NCI-H1048 (cell line): ENCODE results near the gene ADGRB2.

Source experiments
- DNase-seq: peaks from one replicate; lab custom pipeline; 2025; lab: John Stamatoyannopoulos, UW

The ADGRB2 gene

DNA sequence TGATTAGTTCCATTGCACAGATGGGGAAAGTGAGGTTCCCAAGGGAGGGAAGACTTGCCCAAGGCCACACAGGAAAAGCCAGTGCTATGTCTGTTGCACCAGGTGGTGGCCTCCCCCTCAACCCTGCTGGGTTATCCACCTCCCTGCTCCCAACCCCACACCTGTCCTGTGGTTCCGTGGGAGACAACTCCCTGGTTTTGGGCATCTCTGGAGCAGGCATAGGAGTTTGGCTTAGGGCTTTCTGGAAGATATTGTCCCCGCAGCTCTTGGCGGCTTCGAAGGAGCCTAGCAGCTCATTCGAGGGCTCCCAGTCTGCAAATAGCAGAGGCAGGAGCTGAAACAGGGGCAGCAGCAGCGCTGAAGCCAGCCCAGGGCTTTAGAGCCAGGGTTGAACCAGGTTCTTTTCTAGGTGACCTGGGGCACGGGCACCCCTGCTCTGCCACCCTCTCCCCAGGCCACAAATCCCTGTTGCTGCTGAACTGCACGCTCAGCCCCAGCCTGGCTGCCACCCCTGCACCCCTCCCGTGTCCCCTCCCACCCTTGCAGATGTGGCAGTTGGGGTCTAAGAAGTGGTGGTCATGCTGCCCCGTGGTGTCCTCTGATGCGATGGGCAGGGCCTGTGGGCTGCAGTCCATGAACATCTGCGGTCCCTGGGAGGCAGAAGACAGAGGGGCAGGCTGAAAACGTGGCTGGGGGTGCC, 29.6 kb upstream of the ADGRB2 start:
- DNase-seq, result no peak

DNA sequence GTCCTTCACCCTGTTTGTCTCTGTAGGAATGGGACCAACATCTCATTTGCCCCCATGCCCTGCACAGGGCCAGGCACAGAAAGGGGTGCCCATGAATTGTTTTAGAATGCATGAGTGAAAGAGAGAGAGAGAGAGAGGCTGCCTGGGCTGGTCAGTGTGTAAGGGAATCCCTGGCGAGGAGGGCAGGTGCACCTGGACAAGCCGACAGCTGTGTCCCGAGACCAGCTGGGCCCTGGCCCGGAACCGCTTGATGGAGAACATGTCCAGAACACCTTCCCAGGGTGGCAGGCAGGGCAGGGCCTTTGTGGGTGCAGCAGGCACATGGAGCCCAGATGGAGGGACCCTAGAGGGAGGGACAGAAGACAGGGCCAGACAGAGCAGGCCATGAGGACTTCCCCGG, 28.9 kb upstream of the ADGRB2 start:
- no peak for DNase-seq

DNA sequence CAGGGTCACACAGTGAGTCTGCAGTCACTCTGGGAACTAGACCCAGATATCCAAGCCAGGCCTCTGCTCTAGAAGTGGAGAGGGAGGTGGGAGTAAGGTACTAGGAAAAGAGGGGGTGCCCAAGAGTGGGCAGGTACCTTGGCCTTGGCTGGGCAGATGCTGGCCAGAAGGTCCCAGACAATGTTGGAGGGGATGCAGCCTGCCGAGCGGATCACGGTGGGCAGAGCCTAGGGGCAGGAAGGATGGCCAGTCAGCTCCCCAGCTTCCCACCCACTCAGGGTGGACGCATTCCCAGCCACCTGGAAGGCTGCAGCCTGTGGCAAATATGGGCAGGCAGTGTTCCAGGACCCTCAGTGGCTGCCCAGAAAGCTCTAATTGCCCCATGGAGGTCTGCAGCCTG, 28.4 kb upstream of the ADGRB2 start:
- no peak for DNase-seq

DNA sequence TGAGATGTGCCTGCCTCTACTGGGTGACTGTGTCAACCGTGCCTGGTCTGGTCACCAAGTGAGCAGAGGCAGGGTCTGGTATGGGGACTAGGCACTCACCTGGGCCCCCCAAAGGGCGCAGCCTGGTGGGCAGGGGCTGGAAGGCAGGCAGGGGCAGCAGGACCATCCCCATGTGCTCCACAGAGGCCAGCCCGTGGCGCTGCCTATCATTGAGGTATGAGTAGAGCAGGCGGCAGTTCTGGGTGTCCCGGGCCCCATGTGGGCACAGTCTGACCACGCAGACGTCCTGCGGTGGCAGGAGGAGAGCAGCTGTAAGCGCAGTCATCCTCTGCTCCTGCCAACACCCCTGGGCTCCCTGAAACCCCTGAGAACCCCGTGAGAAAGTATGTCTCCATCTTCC, 28.0 kb upstream of the ADGRB2 start:
- DNase-seq, result no peak

DNA sequence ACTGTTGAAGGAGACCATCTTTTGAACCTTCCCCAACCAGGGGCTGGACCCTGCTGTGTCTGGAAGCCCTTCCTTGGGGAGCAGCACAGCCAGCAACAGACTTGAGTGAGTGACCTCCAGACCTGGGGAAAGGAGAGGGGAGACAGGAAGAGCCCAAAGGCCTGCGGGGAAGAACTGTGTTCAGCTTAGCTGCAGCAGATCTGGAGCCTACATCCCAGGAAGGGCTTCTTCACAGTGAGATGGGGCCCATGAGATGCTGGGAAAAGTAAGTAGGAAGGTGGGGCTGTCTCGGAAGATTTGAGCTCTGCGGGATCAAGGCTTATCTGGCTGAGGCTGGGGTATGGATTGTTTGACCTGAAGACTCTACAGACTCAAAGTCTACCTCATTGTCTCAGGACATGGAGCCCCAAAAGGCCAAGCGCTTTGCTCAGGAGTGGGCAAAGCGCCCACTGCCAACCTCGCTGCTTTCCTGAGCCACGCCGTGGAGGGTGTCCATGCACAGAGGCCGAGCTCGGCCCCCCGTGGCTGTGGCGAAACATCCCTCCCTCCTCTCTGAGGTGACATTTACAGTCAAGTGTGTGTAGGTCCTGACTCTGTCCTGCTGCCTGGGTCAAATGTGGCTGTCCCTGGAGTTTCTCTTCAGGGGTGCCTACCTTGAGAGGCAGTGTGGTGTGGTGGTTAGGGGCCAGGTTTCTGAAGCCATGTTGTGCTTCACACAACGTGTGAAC, 27.2 kb upstream of the ADGRB2 start:
- no peak for DNase-seq

DNA sequence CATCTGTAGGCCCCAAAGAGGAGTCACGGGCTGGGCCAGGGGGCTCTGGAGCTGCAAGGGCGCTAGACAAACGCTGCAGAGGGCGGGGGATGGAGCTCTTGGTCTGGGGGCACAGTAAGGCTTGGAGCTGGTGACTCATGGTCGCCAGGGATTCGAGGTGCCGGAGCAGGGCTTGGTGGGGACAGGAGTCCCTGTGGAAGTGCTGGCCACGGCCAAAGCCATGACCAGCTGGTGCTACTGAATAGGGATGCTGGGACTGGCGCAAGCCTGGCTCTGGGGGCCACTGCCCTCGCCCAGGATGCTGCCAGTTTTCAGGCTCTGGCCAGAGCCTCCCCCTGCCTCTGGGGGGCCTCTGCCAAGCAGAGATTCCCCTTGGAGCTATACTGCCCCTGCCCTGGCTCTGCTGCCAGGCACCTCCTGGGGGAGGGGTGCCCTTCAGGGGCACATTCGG, 26.5 kb upstream of the ADGRB2 start:
- no peak for DNase-seq

DNA sequence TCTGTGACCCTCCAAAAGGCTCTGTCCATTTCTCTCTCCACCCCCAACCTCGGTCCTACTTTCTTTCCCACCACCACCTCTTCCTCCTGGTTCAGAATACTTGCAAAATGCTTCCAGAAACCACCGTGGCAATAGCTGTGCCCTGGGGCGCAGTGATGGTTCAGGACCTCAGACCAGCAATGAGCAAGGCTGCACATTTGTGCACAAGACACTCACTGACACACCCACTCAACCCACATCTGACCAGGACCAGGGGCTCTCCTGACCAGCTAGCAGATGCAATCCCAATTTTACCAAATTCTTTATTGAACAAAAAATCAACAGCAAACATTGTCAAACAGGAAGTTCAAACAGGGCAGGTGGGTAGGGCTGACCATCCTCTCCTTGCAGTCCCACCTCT, 26.0 kb upstream of the ADGRB2 start:
- DNase-seq, result no peak

DNA sequence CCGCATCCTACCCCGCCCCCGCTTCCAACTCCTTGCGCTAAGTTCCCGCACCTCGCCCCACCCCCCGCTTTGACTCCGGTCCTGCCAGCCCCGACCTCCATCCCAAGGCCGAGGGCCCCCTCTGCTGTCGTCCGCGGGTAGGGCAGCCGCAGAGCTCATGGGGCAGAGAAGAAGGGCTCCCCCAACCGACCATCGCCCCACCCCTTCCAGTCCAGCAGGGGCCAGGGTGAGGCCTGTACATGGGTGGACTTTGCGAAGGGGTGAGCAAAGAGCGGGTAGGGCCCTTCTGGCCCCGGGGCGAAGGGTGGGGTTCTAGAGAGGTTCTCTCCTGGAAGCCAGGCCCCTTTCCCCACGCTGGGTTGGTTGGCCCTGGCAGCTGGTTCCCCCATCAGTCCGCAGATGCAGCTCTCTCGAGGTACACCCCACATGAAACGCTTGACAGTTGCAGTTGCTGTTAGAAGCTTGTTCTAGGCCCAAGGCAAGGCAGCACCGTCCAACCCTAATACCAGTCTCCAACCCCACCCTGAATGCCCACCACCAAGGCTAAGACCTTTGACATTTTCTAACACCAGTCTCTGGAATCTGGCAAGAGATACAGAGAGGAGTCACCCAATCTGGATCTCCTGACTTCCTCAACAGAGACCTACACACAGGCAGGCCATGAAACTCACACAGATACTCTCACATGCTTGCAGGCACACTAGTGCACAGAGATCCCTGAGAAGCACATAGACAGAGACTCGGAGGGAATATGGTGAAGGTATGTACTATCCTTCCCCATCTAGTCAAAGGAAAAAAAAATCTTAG, 25.3 kb upstream of the ADGRB2 start:
- peak; percentile 93 for DNase-seq

DNA sequence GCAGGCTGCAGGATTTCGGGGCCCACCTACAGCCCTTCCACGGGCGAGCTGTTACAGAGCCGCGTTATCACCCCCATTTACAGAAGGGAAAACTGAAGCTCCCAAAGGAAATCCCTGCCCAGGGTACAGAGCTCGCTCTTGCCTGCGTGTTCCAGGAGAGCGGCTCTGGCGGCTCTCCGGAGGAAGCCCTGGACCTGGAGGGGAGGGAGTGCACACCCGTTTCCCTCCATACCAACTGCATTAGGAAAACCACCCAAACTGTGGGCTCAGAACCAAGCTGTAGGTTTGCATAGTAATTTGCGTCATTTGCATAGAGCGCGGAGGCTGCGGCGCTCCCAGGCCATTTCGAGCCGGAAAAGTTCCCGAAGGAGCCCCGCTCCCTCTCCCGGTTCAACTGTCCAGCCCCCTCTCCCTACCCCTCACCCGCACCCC, 24.7 kb upstream of the ADGRB2 start:
- DNase-seq, result peak; percentile 93

DNA sequence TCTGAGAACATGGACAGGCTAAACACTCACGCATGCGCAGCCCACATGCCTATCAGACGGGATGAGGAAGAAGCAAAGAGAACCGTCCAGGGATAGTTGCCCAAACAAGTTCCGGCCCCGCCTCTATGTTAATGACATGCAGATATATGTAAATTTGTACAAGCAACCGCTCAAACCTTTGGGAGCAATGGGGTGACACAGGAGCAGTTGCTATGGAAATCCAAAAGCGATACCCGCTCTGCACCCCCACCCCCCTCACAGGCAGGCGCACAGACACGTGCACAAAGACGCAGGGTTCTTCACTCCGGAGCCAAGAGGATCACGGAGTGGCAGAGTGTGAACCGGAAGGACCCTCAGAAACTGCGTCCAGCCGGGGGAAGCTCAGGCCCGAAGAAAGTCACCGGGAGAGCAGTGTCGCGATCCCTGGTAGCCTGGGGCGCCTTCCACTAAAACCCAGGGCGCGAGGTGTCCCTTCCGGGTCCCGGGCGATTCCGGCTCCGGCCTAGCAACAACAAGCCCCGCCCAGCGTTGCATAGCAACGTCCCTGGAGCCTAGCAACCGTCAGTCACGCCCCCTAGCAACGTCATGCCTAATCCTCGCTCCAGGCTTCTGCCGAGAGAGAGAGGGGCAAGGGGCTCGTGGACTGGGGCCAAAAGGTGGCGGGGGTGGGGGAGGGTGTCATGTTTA, 24.1 kb upstream of the ADGRB2 start:
- peak; percentile 78 for DNase-seq

DNA sequence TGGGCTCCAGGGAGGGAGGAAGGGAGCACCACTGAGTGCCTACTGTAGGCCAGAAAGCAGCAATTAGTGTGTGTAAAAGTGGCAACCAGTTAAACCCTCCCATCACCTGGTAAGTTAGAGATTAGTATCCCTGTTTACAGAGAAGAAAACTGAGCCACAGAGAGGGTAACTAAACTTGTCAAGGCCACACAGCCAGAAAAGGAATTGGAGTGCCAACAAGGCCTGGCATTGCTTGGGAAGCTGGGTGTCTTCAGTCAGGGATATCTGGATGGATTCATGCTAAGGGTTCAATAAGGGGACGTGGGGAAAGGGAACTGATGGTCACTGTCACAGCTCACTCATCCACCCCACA, 23.6 kb upstream of the ADGRB2 start:
- no peak for DNase-seq

DNA sequence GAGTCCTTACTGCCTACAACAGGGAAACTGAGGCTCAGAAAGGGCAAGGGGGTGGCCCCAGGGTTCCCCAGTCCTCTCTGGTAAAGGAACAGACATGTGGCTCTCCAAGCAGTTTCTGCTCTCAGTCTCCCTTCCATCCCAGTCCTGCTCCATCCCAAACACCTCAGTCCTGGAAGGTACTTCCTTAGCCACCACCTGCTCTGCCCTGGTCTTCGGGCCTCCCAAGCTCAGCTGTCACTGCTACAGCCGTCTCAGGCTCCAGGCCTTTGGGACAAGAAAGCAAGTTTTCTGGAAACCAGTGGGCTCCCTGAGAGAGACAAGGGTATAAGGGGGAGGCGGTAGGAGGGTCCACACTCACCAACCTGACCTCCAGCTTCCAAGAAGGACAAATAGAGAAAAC, 23.1 kb upstream of the ADGRB2 start:
- DNase-seq, result no peak

DNA sequence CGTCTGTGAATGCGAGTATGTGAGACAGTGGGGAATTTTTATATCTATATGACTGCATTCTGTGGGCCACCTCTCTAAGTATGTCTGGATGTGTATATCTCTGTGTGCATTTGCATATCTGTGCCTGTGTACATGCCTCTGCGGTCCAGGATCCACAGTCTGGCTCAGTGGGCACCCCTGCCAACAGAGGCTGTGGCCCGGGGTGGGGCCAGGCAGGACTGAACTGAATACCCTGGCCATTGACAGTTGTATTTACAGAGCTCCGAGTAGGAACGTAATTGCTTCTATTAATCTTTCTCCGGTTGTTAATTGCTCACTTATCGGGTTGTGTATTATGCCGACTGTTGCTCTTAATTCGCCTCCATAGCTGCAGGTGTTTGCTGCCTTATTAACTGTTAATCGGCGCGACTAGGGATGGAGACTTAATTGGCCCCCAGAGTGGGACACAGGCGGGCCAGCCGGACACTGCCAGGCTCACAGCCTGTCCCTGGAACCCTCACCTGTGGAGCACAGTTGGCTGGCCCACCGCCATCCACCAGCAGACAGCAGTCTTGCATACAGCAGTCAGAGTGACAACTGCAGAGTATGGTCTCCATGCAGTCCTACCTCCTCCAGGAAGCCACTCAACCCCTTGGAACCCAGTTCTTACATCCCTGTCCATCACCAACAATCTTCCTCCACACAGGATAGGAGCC, 22.4 kb upstream of the ADGRB2 start:
- no peak for DNase-seq

DNA sequence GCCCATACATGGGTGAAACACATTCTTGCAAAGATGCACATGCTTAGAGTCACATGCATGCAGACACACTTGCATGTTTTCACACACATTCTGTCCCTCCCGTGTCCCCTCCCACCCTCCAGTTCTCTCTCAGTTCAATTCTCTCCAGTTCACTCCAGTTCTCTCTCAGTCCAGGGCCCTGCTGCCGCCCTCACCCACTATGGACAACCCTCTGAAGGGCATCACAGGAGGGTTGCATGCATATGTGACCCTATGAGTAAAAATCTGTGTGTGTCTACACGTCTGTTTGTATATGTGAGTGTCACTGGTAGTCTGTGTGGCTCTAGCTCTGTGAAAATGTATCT, 21.8 kb upstream of the ADGRB2 start:
- no peak for DNase-seq

DNA sequence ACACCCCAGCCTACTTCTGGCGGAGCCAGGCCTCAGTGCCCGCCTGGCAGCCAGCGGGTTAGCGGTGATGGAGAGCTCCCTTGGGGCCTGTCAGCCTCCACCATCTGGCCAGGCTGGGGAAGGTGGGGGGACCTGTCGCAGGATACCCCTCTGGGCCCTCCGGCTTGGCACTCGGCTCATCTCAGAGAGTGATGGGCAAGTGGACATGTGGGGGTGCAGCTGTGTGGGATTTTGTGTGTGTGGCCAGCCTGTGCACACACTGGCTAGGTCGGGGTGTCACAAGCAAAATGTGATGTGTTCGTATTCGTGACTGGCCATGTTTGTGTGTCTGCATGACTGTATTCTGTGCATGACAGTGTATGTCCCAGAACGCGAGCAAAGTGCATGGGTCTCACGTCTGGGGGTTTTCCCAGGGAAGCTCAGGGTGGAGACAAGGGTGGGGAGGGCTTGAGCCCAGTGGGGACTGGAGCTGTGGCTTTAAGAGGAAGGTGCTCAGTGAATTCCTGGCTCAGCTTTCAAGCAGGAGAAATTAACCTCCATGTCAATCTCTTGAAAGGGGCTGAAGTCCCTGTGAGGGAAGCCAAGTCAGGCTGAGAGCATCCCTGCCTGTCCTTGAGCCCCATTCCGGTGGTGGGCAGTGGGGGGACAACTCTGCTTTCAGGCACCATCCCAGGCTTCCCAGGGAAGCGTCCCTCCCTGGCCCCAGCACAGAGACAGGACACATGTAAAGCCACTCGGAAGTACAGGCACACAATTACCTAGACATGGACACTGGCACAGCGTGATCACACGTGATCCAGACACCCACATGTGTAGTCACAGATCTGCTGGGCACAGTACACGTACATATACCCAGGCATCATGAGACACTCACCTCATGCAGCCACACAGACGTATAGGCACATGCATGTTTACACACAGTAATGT, 21.1 kb upstream of the ADGRB2 start:
- DNase-seq, result no peak

DNA sequence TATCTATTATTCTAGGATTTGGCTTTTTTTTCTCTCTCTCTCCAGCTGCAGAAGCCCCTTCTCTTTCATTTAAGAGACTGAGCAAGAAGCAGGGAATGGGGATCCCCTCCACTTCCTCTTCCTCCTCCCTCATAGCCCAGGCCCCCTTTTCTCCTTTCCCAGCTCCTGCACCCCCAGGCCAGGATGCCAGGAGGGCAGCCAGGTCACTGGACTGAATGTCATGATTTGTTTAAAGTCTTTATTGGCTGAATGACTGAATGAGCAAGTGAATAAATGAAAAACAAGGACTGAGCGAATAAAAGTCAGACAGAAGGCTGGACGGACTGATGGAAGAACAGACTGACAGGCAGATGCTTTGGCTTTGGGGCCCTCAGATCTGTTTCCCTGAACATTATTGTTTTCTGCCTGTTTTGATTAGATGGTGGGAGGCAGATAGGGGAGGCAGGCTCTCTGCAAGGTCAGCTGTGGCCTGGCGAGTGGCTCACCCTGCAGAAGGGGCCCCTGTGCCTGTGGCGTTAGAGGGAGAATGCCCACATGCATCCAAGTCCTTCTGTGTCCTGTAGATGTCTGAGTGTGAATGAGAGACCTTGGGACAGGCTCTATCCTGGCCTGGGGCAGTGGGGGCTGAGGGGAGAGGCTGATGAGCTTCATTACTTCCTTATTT, 20.3 kb upstream of the ADGRB2 start:
- no peak for DNase-seq

DNA sequence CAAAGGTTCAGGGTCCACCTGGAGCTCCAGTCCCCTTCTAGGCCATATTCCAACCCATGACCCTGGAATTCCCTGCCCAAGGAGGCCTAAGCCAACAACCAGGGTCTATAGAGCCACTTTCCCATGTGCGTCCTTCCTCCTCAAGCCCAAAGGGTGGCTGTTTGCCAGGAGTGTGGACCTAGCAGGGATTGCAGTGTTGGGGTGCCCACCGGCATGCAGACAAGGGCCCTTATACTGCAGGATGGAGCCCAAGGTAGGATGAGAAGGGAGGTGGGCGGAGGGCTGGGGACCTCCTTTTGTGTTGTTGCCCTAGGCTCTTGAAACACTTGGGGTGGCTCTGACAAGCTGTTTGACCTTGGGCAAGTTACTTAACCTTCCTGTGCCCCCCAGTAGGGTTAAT, 19.7 kb upstream of the ADGRB2 start:
- DNase-seq, result no peak

DNA sequence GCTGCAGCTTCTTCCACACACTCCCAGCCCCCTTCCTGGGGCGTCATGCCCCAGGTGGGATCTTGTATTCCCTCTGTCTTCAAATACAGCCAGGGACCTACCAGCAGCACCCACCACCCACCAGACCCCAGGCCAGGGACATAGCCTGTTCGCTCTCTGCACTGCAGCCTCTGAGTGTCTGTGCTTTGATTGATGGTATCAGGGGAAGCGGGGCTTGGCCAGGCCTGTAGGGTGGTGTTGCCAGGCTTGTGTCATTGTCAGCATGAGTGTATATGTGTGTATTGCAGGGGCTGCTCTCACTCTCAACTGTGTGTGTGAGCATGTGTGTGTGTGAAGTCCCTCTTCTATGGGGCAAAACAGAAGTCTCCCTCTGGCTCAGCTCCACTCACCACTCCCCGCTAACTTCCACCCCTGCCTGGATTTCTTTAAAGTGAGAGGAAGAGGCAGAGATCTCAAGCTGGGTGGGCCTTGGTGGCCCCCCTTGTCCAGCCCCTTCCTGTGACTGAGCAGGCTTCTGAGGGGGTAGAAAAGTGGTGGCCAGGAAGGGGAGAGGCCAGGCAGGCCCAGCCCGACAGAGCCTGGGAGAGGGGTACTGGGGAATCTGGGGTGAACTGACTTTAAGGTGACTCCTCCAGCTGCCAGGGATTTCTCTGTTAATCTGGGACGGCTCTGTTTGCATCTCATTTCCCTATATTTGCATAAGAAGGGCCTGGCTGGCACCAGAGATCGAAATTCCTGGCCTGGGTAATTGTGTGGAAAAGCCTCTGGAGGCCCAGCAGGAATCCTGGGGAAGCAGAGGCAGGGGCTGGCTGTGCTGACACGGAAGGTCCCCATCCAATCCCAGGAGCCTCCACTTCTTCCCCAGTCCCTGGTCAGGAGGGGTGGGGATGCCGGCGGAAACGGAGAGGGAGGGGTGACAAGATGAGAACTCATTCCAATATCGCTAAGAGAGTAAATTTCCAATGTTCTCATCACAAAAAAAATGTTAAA, 18.6 kb upstream of the ADGRB2 start:
- DNase-seq, result peak; percentile 87

DNA sequence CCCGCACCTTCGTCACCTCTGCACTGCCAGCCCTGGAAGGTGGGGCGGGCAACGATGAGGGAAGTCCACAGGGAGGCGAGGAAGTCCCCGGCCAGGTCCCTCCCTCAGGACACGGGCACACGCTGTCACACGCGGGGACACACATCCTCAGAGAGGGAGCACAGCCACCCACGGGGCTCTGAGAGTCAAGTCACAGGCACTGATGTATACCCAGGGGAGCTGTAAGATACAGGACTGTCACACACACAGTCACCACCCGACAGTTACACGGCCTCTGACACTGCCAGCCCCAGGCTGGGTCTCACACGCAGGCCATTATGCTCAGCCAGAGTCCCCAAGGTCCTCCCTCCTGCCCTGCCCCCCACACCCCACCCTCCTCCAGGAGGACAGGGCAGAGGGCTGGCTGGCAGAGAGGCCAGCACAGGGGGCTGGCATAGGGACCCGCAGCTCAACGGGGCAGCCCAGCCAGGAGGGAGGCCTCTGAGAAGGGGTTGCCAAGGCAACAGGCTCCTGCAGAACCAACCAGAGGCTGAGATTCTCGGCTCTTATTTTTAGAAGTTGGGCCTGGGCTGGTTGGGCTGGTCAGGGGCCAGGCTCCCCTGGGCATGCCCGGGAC, 17.7 kb upstream of the ADGRB2 start:
- DNase-seq, result no peak
